Measurements from ENCODE around the gene RETREG1.

RETREG1 gene

DNA sequence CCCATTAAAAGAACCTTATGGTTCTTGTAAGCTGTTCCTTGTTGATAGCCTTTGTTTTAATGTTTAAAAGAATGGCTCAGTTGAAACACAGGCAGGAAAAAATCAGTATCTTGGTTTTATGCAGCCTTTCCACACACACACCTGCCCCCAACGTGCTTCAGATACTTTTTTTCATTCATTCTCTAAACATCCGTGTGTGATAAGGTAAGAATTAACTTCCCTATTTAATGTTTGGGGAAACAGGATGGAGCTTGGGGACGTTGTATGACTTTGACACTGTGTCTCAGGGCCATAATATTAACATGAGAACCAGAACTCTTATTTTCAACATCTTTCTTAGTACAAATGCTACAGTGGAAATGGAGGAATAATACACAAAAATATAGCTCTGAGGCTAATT lies 145.4 kb downstream of the RETREG1 start:
- TF ChIP-seq, protein P1, sequence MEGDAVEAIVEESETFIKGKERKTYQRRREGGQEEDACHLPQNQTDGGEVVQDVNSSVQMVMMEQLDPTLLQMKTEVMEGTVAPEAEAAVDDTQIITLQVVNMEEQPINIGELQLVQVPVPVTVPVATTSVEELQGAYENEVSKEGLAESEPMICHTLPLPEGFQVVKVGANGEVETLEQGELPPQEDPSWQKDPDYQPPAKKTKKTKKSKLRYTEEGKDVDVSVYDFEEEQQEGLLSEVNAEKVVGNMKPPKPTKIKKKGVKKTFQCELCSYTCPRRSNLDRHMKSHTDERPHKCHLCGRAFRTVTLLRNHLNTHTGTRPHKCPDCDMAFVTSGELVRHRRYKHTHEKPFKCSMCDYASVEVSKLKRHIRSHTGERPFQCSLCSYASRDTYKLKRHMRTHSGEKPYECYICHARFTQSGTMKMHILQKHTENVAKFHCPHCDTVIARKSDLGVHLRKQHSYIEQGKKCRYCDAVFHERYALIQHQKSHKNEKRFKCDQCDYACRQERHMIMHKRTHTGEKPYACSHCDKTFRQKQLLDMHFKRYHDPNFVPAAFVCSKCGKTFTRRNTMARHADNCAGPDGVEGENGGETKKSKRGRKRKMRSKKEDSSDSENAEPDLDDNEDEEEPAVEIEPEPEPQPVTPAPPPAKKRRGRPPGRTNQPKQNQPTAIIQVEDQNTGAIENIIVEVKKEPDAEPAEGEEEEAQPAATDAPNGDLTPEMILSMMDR (IDR thresholded peaks at IDR 0.05; ENCODE audit: control extremely low read depth, extremely low read depth, low read depth, missing control alignments) = no peak
- no peak for DNase-seq (ENCODE audit: extremely low spot score)
- ChIA-PET CTCF (interaction anchor here (1.1 to 7.0 kb wide), 7 partner anchors 12 to 82 kb away, joined by 3 to 71 read pairs (median 7); no protein-coding TSS in a partner anchor), POLR2A (no interaction called here)

DNA sequence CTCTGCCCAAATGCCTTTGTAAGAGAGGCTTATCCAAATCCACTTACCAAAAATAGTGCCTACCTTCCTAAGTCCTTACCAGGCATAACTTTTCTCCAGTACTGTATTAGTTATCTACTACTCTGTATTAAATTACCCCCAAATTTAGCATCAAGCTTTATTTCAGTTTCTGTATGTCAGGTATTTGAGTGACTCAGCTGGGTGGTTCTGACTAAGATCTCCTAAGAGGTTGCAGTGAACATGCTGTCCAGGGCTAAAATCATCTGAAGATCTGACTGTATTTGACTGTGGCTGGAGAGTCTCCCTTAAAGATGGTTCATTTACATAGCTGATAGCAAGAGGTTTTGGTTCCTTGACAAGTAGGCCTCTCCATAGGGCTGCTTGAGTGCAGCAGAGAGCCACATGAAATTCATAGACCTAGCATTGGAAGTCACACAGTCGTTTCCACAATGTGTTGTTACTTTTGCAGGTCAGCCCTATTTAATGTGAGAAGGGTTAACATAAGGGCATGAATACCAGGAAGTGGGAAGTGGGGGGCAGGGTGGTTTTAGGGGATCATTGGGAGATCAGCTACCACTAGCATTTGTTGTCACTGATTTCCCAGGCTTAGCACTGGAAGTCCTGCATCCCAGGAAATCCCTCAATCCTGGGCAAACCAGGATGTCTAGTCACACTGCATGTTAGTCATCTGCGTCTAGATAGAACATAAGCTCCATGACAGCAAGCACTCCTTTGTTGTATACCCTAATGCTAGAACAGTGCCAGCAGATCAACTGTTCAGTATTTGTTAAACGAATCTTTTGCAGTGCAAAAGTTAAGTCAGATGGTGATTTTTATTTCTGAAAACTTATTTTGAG lies 149.2 kb downstream of the RETREG1 start:
- ChIA-PET CTCF (interaction anchor here (0.7 to 7.0 kb wide), 13 partner anchors 9 to 307 kb away, joined by 3 to 71 read pairs (median 3); no protein-coding TSS in a partner anchor), POLR2A (no interaction called here)
- peak; percentile 48 for DNase-seq (ENCODE audit: extremely low spot score)
- TF ChIP-seq, protein P1 (IDR thresholded peaks at IDR 0.05; ENCODE audit: control extremely low read depth, extremely low read depth, low read depth, missing control alignments) = no peak

DNA sequence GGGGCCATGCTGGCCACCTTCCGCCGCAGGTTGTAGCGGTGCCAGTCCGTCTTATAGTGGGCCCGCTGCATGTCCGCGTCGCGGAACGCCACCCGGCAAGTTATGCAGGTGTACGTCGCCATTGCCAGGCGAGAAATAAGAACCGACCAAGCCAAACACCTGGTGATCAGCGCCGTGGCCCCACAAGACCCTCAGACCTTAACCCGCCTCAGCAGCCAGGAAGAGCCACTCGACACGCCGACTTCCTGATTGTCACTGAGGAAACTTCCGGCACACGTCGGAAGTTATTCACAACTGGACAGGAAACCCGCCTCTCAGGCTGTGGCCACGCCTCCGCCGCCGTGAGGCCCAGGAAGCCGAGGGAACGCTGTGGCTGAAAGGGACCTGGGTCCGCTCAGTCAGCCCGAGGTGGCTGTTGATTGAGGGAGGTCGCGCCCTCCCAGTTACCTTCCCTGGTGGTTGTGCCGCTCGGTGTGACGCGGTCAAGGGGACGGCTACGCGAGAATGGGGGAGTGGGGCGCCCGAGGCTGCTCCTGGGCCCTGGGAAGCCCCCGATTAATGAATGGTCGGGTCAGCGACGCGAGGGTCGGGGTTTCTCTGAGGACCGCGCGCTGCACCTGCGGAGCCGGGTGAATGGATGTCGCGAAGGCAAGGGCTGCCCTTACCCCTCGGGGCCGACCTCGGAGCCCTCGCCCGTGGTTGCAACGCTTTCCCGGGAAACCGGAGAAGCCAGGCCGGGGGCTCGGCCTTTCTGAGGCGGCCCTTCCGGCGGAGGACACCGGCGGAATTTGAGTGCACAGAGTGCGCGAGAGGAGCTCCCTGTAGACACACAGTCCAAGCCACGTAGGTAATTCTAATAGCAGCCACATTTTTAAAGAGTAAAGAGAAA lies 151.0 kb downstream of the RETREG1 start, which contains the start of gene ZNF622:
Gene ZNF622, minus strand, starts transcription at position 257 of the 889 bp plus-strand sequence. Its CDS starts 135 bp downstream, at position 122.
- ChIA-PET POLR2A (no interaction called here), CTCF (interaction anchor here (1.7 to 7.0 kb wide), 3 partner anchors 10 to 18 kb away, joined by 4 to 71 read pairs (median 10); no protein-coding TSS in a partner anchor)
- DNase-seq (ENCODE audit: extremely low spot score) = peak; percentile 87
- TF ChIP-seq, protein P1 (IDR thresholded peaks at IDR 0.05; ENCODE audit: control extremely low read depth, extremely low read depth, low read depth, missing control alignments) = no peak

DNA sequence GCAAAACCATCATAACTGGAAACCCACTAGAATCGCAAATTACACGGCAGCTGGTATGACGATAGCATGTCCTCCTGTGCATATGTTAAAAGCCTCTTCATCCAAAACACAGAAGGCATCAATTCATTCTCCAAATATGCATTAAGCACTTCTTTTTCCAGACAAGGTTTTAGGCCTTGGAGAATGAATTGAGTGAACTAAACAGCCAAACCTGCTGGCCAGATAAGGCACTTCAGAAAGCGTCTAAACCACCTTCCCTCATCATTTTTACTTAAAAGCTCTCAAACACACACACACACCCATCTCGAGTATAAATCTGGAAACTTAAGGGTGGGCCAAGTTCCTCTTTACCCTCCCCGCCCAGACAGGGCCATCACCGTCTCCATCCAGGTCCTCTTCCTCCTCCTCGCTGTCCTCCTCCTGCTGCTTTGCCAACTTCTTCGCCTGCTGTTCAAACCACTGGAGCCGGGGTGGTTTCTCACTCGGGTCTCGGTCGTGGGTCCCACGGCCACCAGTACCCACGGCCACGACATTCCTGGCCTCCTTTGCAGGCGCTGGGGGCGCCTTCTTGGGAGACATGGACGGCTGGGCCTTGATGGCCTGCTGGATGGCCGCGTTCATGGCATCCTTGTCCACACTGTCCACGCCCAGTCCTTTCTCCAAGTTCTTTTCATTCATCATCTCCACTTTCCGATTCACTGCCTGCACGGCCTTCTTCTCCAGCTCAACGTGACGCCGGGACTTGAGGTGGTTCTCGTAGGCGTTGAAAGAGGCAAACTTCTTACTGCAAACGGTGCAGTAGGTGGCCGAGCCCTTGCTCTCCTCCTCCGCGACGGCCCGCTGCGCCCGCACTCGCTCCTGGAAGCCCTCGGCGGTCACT lies 151.9 kb downstream of the RETREG1 start:
- TF ChIP-seq, protein P1 (IDR thresholded peaks at IDR 0.05; ENCODE audit: control extremely low read depth, extremely low read depth, low read depth, missing control alignments) = no peak
- POLR2A ChIA-PET = no interaction called here
- CTCF ChIA-PET = interaction anchor here (1.4 to 1.9 kb wide), 4 partner anchors 9 to 19 kb away, joined by 4 to 10 read pairs (median 6); no protein-coding TSS in a partner anchor
- no peak for DNase-seq (ENCODE audit: extremely low spot score)

DNA sequence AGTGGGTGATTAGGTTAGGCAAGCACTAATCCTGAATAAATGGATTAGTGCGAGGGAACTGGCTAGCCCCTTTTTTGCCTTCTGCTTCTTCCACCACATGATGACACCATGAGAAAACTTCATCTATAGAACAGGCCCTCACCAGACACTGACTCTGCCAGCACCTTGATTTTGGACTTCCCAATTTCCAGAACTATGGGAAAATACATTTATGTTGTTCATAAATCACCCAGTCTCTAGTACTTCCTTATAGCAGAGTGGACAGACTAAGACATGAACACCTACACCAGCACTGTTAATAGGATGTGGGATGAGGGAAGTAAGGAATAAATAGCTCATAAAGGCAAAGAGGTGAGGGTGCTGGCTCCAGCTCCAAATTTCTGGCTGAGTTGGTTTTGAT lies 152.6 kb downstream of the RETREG1 start:
- CTCF ChIA-PET = interaction anchor here (1.4 to 1.9 kb wide), 4 partner anchors 9 to 20 kb away, joined by 4 to 10 read pairs (median 6); no protein-coding TSS in a partner anchor
- no peak for DNase-seq (ENCODE audit: extremely low spot score)
- POLR2A ChIA-PET = no interaction called here
- TF ChIP-seq, protein P1 (IDR thresholded peaks at IDR 0.05; ENCODE audit: control extremely low read depth, extremely low read depth, low read depth, missing control alignments) = no peak
